ENCODE results near the gene LRCH2. TPM values are rescaled to one million over a fixed set of nuclear protein-coding genes. Genes with fewer than 3 reads are reported as not detected.

The LRCH2 gene
- total and polyA plus RNA-seq, 9 of the 15 experiments (the other 6 are each of a cell fraction or from before 2014, with no cell fraction given) = 1.4 to 7.2 (median 2.9) TPM

DNA sequence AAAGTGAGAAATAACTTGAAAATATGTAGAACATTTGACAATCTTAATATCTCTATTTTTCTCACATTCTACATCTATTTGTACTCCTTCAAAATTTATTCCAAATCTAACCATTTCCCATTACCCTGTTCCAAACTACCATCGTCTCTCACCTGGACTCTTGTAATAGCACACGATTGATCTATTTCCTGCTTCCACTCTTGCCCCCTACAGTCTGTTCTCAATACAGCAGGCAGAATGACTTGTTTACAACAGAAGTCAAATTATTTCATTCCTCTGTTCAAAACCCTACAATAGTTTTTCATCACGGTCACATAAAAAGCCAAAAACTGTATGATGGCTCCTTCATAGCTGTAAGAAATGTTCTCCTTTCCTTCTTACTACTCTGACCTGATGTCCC, 34.5 kb upstream of the LRCH2 start:
- no peaks in the 10 kb centered on the region for H3K9me3 ChIP-seq (replicated peaks; ENCODE audit: control insufficient read depth, insufficient read depth, low read depth, low read length)
- in situ Hi-C loops (cut with MboI) (no loop called here), intact Hi-C loops (cut with micrococcal nuclease) (no loop called here)
- WGBS (ENCODE audit: insufficient coverage, low coverage, missing lambda C conversion rate) = 4% methylated on average over 3 of the region's 3 CpGs
- H3K27me3 ChIP-seq (ENCODE audit: control insufficient read depth in 2 of 2, insufficient read depth in 2 of 2, low read length in 2 of 2) = no peaks in the 10 kb centered on the region
- no peak for TF ChIP-seq KLF1 (tag; IDR thresholded peaks at IDR 0.05)
- no peak for TF ChIP-seq CBFB (CRISPR knock-in tag; IDR thresholded peaks at IDR 0.05)
- TF ChIP-seq, protein P1, sequence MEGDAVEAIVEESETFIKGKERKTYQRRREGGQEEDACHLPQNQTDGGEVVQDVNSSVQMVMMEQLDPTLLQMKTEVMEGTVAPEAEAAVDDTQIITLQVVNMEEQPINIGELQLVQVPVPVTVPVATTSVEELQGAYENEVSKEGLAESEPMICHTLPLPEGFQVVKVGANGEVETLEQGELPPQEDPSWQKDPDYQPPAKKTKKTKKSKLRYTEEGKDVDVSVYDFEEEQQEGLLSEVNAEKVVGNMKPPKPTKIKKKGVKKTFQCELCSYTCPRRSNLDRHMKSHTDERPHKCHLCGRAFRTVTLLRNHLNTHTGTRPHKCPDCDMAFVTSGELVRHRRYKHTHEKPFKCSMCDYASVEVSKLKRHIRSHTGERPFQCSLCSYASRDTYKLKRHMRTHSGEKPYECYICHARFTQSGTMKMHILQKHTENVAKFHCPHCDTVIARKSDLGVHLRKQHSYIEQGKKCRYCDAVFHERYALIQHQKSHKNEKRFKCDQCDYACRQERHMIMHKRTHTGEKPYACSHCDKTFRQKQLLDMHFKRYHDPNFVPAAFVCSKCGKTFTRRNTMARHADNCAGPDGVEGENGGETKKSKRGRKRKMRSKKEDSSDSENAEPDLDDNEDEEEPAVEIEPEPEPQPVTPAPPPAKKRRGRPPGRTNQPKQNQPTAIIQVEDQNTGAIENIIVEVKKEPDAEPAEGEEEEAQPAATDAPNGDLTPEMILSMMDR (IDR thresholded peaks at IDR 0.05 in 2 of 3, conservative IDR thresholded peaks at IDR 0.05 in 1 of 3; ENCODE audit: insufficient read depth in 2 of 3, low read depth in 1 of 3, low read length in 3 of 3) = peak in 2 of 3 experiments; percentile 14 to 27; a peak in 1 of 6 replicates
- no peak for TF ChIP-seq SOX6 (IDR thresholded peaks at IDR 0.05)
- TF ChIP-seq, protein P2, sequence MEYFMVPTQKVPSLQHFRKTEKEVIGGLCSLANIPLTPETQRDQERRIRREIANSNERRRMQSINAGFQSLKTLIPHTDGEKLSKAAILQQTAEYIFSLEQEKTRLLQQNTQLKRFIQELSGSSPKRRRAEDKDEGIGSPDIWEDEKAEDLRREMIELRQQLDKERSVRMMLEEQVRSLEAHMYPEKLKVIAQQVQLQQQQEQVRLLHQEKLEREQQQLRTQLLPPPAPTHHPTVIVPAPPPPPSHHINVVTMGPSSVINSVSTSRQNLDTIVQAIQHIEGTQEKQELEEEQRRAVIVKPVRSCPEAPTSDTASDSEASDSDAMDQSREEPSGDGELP (CRISPR knock-in tag; IDR thresholded peaks at IDR 0.05; ENCODE audit: borderline replicate concordance) = no peak
- CTCF ChIA-PET (ENCODE audit: low intra/inter-chr PET ratio) = no interaction called here
- no peaks in the 10 kb centered on the region for H3K36me3 ChIP-seq (ENCODE audit: control insufficient read depth, insufficient read depth, low read length)
- POLR2A ChIA-PET = interaction anchor here (0.5 kb wide), 1 partner anchor 1715 kb away, joined by 4 read pairs; no protein-coding TSS in a partner anchor
- no peak overlapping the region for H3K9ac ChIP-seq (ENCODE audit: insufficient read depth in 1 of 2, low read depth in 2 of 2, low read length in 2 of 2)
- no peaks in the 10 kb centered on the region for H3K79me2 ChIP-seq (ENCODE audit: control insufficient read depth, insufficient read depth, low read length)
- ATAC-seq (no peak), DNase-seq (ENCODE audit: extremely low read depth in 1 of 4, low spot score in 3 of 4) (peak in 2 of 4 experiments; percentile 4 to 6), FAIRE-seq (no peak)
- no peaks in the 10 kb centered on the region for H3K4me1 ChIP-seq (replicated peaks in 1 of 2; ENCODE audit: control insufficient read depth in 2 of 2, insufficient read depth in 2 of 2, low read length in 2 of 2)
- no peak overlapping the region for H3K4me2 ChIP-seq (ENCODE audit: insufficient read depth, low read length)
- BruUV-seq (replicated peaks) = no TSS peak
- H3K9me1 ChIP-seq (ENCODE audit: control insufficient read depth, insufficient read depth, low read length) = no peaks in the 10 kb centered on the region
- H3K27ac ChIP-seq (ENCODE audit: extremely low read depth, low read depth, low read length) = no peak overlapping the region
- no peak overlapping the region for H2AFZ ChIP-seq (ENCODE audit: low read depth, low read length)
- H4K20me1 ChIP-seq (replicated peaks; ENCODE audit: control insufficient read depth, insufficient read depth, low read length) = no peaks in the 10 kb centered on the region
- H3K4me3 ChIP-seq = no peak overlapping the region

Data from K562 (cell line).